Activated CD8-positive, alpha-beta memory T cell treated with anti-CD3 and anti-CD28 coated beads for 48 hours (primary cell): Measurements from ENCODE around the gene TRIM26.

Experiments used
- DNase-seq, 3 experiments: peaks; one replicate each; pipeline ENCODE4 v3.0.0-alpha.2; 2020; ENCODE audit warnings: low read depth in 2 of 3, low spot score in 2 of 3

TRIM26 gene

DNA sequence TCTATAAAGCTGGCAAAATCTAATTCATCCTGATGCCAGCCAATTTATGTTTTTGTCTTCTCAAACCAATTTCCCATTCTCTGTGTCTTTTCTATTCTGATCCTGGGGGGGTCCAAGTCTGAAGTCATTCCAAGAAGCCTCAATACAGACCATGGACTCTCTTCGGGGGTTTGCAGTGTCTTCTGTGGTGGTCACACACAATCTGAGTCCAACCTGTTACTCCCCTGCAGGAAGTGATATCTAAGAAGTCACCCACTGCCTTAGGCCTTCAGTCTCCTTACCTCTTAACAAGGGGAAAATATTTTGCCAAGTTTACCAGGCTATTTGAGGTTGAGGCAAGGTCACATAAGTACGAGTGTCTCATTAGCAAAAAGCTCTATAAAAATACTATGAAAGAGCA is 1.9 kb downstream of the TRIM26 start:
- DNase-seq, result no peak

DNA sequence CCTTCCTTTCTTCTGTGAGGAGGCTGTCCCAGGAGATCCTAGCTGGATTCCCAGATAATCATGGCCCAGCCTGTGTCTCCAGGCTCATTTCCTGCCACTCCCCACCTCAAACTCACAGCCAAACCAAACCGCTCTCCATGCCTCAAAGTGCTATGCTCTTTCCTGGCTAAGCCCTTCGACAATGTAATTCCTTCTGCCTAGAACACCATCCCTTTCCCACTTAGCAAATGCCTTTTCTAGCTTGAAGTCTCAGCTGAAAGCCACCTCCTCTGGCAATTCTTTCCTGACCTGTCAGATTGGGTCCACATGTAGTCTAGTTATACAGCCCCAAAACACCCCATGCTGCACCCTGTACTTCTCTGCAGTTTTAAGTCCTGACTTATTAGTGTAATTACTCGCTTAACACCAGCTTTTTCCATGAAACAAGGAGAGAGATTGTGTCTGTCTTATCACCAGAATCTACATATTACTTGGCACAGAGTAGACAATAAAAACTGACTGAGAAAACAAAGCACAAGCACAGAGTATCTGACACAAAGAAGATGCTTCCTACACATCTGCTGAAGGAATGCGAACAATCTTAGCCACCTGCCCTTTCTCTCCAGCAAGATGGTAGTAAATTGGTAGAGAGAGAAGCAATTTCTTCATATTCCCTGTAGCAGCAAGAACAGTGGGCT is 5.4 kb downstream of the TRIM26 start:
- no peak for DNase-seq

DNA sequence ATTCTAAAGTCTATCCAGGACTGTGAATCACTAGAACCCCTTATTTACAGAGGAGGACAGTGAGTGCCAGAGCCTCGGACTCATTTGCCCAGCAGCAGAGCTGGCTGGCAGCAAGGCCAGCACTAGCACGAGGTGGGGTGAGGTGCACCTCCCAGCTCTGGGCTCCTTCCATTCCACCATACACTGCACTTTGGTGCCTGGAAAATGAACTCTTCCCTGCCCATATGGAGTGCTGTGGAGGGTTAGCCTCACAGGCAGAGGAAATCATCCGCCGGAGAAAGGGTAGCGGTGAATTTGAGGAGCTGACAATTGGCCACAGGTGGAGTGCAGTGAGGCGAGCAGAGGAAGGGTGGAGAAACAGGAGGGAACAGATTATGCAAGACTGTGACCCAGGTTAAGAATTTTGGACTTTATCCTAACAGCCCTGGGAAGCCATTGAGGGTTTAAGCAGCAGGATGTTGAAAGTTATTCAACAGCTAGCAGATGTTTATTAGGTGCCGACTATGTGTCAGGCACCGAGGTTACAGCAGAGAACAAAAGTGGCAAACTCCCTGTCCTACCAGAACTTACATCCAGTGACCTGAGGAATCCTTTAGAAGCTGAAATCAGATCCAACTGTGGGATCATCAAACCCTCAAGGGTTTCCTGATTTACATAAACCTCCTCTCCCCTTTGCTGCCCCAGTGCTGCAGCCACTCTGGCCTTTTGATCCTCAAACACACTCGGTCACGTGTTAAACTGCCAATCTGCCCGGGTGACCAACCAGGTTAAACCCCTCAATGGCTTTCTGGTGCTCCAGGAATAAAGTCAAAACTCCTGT is 6.2 kb downstream of the TRIM26 start:
- no peak for DNase-seq

DNA sequence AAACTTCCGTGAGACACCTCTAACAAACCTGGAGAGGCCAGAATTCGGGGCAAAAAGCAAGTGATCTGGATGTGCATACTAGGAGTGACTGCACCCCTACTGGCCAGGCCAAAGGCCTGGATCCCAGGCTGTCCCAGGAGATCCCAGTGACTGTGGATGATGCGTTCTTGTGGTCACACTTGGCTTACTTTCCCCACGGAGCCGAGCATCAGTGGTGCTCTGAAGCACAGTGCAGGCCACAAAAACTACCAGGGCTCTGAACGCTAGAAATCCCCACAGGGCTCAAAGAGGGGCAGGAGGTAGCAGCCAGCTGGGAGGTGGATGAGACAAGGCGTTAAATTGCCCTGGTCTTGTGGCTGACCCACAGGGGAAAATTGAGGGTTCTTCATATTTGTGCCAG is 7.1 kb downstream of the TRIM26 start:
- DNase-seq, result no peak

DNA sequence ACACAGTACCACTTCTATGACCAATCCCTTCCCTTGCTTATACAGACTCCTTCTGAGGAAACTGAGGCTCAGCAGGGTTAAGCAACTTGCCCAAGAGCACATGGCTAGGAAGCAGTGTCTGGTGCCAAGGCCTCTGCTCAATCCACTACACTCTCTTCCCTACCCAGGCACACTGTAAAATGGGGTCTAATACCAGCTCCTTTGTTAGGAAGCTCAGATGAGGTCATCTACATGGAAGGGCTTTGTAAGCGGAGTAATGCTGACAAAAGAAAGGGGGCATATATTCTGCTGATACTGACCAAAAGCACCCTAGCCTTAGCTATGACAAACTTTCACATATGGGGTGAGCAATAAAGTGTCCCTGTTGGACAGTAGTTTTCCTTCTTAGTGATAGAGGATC is 9.1 kb downstream of the TRIM26 start:
- DNase-seq, result no peak

DNA sequence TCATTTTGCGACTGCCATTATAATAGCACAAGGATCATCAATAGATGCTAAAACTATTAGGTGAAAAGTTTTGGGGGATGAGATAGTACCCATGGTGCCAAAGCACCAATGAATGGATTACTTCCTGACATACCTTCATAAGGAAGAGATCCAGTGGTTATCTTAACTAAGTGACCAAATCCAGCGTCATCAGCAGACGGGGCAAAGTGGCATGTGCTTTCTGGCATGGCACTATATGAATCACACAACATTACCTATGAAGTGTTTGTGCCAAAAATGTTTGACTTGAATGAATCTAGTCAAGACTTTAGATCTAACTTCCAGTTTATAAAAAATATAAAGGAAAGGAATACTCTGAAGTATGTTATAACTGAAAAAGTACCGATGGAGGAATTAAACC is 10.8 kb downstream of the TRIM26 start:
- DNase-seq, result no peak

DNA sequence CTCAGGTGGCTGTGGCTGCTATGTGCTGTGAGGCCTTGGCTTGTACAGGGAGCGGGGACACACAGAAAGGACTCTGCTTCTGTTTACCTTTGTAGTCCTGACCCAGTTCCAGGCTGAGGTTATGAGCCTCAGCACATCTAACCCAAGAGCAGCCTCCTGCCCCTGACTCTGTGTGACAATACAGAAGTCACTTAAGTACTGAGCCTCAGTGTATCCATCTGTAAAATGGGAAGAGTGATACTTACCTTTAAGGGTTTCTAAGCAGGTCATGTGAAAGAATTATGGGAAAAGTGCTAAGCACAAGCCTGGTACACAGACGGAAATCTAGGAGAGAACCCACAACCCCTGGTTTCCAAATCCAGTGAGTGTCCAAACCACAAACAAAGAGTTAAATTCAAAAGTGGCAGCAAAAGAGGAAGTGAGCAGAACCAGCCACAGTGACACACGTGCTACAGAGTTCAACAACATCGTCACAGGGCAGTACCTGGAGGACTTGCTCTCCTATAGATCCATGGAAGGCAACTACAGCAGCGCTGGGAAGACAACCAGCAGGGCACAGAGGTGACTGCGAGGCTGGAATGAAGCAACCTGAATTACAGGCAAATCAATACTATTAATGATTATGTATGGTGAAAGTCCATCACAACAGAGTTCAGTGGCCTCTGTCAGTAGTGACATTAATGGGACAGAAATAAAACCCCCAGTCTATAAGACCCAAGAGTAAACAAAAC is 12.5 kb downstream of the TRIM26 start:
- DNase-seq, result no peak

DNA sequence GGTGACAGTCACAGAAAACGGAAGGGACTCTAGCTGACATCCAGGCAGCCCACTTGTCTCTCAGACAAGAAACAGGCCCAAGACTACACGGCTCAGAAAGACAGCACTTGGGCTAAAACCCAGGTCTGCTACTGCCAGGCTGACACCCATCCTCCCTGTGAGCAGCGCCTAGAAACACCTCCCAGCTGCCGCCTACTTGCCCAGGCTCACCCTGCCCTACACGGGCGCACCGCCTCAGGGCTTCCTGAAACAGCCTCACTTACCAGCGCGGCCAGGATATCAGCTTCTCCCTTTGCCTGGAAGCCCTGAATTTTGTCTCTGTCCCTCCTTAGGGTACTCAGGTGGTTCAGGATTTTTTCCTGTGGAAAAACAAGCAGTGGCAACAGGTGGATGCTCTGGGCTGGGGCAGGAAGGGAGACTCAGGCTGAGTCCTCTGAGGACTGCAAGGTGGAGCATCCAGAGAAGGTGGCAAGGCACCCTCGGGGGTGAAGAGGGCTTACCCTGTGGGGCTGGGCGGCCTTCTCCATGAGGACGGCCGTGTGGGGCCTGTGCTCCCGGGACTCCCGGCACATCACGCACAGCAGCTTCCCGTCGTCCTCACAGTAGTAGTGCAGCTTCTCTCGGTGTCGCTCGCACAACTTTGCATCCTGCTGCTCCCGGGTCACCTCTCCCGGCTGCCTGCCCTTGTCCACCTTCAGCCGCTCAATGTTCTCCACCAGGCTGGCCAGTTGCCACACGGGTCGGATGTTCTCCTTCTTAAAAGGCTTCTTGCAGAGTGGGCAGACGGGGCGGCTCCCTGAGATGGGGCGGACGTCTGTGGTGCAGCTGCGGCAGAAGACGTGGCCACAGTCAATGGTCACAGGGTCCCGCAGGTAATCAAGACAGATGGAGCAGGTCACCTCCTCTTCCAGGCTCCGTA is 14.8 kb downstream of the TRIM26 start:
- no peak for DNase-seq

DNA sequence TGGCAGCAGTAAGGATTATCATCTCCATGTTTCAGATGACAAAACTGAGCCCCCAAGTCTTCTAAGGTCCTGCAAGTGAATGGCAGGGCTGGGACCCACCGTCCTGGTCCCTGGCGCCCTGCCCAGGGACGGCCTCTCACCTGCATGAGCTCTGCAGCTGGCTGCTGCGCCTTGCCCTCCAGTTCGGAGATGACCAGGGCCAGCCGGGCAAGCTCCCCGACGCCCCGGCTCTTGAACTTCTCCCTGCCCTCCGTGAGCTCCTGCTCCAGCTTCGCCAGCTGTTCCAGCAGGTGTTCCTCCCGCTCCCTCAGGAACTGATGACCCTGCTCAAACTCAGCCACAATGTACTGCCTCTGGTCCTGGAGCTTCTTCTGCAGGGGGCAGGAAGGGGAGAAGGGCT is 16.8 kb downstream of the TRIM26 start:
- DNase-seq, result no peak

DNA sequence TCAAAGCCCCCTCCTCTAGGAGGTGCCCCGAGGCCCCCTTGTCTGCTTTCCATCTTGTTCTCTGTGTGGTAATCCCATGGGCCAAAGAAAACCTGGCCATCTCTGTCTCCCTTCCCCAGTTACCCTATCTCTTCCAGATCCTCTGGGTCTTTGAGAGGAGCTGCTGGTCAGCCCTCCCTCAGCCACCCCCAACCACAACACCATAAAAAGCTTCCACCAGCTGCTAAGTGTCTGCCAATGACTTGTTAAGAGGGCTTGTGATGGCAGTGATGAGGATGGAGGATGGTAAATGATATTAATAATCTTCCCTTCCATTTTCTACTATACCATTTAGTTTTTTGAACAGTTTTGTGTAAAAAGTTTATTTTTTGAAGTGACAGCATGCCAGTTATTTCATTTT is 17.3 kb downstream of the TRIM26 start:
- DNase-seq, result no peak

DNA sequence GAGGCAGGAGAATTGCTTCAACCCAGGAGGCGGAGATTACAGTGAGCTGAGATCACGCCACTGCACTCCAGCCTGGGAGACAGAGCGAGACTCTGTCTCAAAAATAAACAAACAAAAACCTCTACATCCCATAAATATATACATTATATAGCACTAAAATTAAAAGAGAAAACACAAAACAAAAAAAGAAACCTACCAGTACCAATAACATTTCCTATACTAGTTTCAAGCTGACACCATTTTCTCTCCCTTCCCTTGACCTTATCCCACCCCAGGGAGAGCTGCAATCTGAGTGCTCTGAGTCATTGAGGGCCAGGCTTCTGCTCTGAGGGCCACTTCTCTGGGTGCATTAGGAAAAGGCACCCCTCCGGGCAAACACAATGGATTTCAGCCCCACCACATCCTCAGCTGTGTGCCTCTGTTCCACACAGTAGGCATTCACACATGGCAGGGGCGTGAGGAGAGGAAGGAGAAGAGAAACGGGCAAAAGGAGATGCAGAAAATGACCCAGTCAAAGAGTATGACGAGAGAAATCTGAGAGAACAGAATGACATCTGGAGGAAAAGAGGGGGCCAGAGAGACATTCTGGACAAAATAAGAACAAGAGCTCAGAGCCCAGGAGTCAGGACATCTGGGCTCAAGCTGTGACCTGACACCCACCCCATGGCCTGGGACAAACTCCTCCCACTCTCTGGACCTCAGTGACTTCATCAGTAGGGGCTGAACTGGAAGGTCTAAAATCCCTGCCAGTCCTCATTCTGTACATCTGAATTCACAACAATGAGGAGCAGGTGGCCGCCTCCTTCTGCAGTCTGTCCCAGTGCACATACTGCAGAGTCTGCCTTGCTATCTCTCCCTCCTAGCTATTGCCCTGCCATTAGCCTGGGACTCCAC is 18.2 kb downstream of the TRIM26 start:
- DNase-seq, result no peak

DNA sequence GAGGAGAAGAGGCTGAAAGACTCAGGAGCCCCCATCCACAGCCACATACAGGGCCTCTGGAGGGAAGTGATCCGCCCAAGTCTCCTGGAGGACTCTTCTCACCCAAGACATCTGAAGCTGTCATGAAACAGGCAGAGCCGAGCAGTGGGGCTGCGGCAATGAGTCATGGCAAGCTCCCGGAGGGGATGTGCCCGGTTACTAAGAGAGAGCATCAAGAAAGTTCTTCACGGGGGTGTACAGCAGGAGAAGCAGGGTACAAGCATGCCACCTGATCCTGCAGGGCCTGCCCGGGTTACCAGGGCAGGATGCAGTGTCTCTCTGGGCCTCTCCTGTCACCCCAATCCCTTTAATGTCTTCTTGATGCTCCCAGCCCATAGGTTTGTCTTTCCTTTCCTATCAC is 21.1 kb downstream of the TRIM26 start:
- DNase-seq, result no peak

DNA sequence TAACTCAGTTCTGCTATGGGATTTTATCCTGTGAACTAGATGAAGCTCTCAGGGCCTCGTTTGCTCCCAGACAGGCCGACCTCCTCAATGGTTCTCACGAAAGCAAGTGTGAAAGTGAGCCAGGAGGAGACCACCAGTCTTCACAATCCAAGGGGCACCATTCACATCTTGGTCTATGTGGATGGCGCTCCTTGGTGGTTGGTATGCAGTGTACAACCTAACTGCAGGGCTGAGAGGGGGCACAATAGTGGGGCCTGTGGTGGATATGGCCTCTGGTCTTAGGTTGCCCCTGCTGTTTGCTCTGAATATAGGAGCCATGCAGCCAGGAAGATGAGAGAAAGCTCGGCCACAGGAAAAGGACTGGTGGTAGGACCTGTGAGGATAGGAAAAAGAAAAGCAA is 24.7 kb downstream of the TRIM26 start:
- no peak for DNase-seq

DNA sequence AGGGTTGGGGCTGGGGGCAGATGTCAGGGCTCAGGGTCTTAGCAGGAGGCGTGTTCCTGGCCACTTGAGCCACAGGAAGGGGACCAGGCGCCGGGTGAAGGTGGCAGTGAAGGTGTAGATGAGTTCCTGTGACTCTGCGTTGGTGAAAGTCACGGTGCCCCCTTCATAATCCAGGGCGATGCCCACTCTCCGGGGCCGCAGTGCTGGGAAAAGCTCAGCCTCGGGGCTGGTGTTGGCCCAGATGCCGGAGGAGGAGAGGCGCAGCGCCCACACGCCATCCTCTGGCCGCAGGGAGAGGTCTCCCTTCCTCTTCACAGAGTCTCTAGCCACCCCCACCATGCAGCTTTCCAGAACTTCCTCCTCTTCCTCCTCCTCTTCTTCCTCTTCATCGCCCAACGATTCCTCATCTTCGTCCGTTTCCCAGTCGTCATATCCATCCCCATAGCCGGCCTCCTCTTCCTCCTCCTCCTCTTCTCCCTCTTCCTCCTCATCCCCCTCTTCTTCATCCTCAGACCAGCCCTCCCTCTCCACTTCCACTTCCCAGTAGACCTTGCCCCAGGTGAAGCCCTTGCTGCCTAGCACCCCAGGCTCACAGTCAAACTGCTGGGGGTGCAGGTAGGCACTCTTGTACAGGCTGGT is 27.2 kb downstream of the TRIM26 start:
- no peak for DNase-seq

DNA sequence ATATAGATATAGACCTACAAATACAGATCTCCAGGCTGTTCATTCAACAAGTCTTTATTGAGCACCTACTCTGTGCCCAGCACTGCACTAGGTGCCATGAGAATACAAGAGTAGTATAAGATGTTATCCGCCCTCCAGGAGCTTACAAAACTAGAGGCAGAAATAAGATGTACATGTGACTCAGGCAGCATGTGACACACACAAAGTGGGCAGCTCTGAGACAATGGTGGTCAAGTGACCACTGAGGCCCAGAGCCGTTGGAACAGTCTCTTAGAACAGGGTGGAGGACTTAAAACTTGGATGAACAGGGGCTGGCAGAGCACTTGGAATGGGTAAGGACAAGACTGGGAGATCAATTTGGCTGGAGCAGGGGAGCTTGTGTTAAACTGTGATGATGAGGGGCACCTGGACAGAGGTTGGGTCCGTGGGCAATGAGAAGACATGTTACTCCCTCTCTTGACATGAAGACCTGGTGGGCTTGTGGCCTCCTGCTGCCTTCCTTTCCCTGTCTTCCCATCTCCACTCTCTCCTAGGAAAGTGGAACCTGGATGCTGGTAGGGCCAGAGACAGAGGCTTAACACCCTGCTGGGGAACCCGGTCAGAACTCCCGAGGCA is 28.7 kb downstream of the TRIM26 start:
- no peak for DNase-seq

DNA sequence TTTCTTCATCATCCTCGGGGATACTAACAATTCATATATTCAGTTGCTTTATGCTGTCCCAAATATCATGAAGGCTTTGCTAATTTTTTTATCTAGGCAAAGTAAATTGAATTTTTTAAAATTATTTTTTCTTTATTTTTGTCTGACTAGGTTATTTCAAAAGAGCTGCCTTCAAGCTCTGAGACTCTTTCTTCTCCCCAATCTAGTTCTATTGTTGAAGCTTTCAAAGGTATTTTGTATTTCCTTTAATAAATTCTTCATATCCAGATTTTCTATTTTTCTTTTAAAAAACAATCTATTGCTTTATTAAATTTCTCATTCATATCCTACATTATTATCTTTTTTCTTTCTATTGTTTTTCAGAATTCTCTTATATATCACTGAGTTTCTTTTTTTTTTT is 33.1 kb downstream of the TRIM26 start:
- no peak for DNase-seq

DNA sequence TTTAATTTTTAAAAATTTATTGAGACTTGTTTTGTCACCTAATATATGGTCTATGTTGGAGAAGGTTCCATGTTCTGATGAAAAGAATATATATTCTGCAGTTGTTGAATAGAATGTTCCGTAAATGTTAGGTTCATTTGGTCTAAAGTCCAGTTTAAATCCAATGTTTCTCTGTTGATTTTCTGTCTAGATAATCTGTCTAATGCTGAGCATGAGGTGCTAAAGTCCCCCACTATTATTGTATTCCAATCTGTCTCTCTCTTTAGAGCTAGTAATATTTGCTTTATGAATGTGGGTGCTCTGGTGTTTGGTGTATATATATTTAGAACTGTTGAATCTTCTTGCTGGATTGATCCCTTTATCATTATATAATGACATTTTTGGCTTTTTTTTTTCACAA is 34.4 kb downstream of the TRIM26 start:
- DNase-seq, result no peak

DNA sequence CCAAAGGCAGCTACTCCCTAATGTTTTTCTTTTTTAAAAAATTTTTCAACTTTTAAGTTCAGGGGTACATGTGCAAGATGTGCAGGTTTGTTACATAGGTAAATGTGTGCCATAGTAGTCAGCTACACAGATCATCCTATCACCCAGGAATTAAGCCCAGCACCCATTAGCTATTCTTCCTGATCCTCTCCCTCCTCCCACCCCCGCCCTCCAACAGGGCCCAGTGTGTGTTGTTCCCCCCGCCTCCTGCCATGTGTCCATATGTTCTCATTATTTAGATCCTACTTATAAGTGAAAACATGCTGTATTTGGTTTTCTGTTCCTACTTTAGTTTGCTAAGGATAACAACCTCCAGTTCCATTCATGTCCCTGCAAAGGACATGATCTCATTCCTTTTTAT is 37.4 kb downstream of the TRIM26 start:
- no peak for DNase-seq

DNA sequence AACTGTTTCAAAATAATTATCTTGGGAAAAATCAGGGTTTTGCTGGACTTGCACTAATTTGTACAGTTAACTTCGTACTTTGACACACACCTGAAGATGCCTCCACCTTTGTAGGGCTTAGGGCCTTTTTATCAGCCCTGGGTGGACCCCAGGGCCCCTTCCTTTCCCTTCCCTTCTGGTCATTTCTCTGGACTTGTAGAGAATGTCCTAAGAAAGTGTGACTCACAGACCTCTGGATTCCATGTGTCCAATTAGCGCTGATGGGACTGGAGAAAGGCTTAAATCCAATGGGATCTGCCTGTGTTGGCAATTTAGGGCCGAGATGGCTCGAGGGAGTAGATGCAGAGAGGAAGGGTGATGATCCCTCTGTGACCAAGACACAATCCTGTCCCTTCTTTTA is 40.5 kb downstream of the TRIM26 start:
- DNase-seq, result no peak
